PFSK-1 (cell line): Measurements from ENCODE around the gene DTD1.

Experiments
- FOXP2 ChIP-seq: optimal IDR thresholded peaks from 2 replicates; pipeline ENCODE3; 2011; ENCODE audit warnings: borderline replicate concordance, control low read depth, inconsistent platforms; ENCODE audit not compliant: insufficient read depth; ENCODE audit errors: extremely low read length, extremely low read depth
- POLR2AphosphoS5 ChIP-seq: IDR thresholded peaks from 2 replicates; pipeline ENCODE4 v1.6.1; 2012; ENCODE audit warnings: low read depth, mild to moderate bottlenecking, control low read depth, low read length, moderate library complexity
- SIN3A ChIP-seq: IDR thresholded peaks from 2 replicates; pipeline ENCODE4 v1.6.1; 2012; ENCODE audit warnings: mild to moderate bottlenecking, low read length, moderate library complexity, borderline replicate concordance; ENCODE audit not compliant: insufficient read depth
- TAF1 ChIP-seq: IDR thresholded peaks from 2 replicates; pipeline ENCODE4 v1.6.1; 2012; ENCODE audit warnings: low read length, control low read depth, borderline replicate concordance; ENCODE audit not compliant: insufficient read depth
- TF ChIP-seq, protein P1 (sequence below), 2 experiments: IDR thresholded peaks; 2 replicates each; pipeline versions ENCODE4 v1.6.1 to v1.8.0; 2011 to 2012; ENCODE audit warnings: low read depth in 2 of 2, low read length in 2 of 2, control low read depth in 1 of 2, inconsistent platforms in 1 of 2, mild to moderate bottlenecking in 1 of 2, moderate library complexity in 1 of 2; ENCODE audit not compliant: insufficient read depth in 1 of 2

Gene DTD1

DNA sequence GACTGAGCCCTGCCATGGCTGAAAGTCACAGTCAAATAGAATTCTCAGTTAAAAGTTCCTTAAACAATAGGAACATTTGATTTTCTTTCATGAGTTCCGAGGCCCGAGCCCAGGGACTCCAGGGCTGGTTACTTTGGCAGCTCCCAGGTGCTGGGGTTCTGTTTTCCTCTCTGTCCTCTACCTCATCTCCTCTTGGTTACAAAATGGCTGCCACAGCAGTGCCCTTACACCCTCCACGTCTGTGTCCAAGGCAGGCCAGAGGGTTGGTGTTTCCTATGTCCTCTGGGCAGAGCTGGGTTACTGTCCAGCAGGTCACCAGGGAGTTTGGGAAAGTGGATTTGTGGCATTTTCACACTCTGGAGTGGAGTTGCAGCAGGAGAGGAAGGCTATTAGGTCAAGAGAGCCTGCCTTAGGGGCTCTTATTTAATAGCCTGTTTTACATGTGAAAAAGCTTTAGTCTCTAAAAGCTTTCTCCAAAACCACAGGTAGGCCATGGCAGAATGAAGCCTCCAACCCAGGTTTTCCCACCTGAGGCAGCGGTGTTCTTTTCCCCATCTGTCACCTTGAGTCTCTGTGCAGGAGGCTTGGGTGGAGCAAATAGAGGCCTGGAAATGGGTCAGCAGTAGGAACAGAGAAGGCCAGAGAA, 111.0 kb downstream of the DTD1 start:
- TF ChIP-seq TAF1, result no peak
- no peak for TF ChIP-seq POLR2AphosphoS5
- TF ChIP-seq FOXP2, result no peak
- TF ChIP-seq, protein P1, sequence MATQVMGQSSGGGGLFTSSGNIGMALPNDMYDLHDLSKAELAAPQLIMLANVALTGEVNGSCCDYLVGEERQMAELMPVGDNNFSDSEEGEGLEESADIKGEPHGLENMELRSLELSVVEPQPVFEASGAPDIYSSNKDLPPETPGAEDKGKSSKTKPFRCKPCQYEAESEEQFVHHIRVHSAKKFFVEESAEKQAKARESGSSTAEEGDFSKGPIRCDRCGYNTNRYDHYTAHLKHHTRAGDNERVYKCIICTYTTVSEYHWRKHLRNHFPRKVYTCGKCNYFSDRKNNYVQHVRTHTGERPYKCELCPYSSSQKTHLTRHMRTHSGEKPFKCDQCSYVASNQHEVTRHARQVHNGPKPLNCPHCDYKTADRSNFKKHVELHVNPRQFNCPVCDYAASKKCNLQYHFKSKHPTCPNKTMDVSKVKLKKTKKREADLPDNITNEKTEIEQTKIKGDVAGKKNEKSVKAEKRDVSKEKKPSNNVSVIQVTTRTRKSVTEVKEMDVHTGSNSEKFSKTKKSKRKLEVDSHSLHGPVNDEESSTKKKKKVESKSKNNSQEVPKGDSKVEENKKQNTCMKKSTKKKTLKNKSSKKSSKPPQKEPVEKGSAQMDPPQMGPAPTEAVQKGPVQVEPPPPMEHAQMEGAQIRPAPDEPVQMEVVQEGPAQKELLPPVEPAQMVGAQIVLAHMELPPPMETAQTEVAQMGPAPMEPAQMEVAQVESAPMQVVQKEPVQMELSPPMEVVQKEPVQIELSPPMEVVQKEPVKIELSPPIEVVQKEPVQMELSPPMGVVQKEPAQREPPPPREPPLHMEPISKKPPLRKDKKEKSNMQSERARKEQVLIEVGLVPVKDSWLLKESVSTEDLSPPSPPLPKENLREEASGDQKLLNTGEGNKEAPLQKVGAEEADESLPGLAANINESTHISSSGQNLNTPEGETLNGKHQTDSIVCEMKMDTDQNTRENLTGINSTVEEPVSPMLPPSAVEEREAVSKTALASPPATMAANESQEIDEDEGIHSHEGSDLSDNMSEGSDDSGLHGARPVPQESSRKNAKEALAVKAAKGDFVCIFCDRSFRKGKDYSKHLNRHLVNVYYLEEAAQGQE (IDR thresholded peaks at IDR 0.05; ENCODE audit: insufficient read depth in 1 of 2, low read depth in 2 of 2, low read length in 2 of 2), result no peak
- TF ChIP-seq SIN3A, result no peak

DNA sequence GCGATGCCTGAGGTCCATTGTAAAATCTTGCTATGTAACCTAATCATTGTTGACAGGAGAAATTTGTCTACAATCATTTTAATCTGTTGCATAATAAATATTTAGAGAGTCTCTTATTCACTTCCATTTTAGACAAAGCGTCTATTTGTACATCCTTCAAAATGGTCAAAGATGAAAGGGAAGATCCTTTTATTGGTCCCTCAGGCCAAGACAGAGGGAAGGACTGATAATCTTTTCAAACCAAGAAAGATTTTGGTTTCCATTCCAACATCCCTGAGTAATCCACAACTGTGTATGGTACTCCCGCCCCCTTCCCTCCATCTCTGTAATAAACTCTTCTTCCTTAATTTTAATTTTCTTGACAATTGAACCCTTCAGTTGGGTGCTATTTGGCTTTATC, 114.1 kb downstream of the DTD1 start:
- TF ChIP-seq SIN3A (no peak), TAF1 (no peak)
- TF ChIP-seq, protein P1 (IDR thresholded peaks at IDR 0.05; ENCODE audit: insufficient read depth in 1 of 2, low read depth in 2 of 2, low read length in 2 of 2), result no peak

DNA sequence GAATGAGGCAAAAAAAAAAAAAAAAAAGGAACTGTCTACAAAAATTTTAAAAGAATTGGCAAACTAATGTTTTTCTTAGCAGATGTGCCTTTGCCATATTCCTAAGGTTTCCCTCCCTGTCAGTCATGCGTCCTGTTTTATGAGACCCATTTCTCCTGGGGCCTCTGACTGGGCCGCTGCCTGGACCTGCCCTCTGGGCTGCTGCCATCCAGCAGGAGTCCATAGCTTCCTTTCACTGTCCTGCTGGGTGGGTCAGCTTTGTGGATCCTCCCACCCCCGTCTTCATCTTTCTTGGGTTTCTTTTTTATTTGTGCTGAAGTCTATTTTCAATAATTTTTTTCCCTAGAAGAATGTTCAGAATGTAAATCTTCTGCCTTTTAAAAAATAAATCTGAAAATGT, 114.9 kb downstream of the DTD1 start:
- TF ChIP-seq, protein P1 (IDR thresholded peaks at IDR 0.05; ENCODE audit: insufficient read depth in 1 of 2, low read depth in 2 of 2, low read length in 2 of 2), result no peak
- TF ChIP-seq FOXP2 (no peak), TAF1 (no peak)

DNA sequence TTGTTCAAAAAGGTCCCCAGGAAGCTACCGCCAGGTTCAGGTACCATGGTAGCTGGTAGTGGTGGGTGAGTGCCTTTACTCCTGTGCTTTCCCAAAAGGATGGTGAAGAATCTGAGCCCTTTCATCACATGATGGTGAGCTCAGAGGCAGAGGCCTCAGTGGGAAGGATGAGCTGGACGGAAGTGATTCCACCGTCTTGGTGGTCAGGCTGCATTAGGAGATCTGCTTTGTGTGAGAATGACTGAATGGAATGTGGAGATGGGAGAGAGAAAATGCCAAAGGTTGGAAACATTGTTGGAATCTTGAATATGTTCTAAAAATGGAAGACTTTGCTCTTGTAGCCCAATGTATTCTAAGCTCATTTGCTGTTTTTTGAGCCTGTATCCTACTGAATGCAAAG, 117.6 kb downstream of the DTD1 start:
- TF ChIP-seq POLR2AphosphoS5 (no peak), TAF1 (no peak), FOXP2 (no peak), SIN3A (no peak)
- TF ChIP-seq, protein P1 (IDR thresholded peaks at IDR 0.05; ENCODE audit: insufficient read depth in 1 of 2, low read depth in 2 of 2, low read length in 2 of 2), result no peak

DNA sequence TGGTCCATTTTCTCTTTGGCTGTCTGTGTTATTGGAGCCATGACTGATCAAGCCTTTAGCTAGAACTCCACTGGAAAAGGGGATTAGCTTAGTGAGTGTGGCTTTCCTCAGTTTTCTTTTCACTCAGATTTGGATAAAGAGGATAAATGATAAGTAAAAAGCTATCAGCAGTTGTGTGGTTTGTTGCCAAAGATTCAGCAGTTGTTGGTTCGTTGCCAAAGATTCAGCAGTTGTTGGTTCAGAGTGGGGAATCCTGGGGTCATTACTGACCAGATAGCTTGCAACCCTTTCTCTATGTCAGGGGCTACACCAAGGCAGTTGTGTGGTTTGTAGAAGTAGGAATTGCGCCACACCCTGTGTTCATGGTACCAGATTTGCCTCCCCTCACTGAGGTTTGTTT, 118.1 kb downstream of the DTD1 start:
- TF ChIP-seq, protein P1 (IDR thresholded peaks at IDR 0.05; ENCODE audit: insufficient read depth in 1 of 2, low read depth in 2 of 2, low read length in 2 of 2), result no peak
- TF ChIP-seq TAF1 (no peak), FOXP2 (no peak), POLR2AphosphoS5 (no peak), SIN3A (no peak)
